ENCODE results near the gene NDUFS6.
A peak's percentile ranks its signal among the peaks of the same experiment; 100 is the strongest.
"Not testable (repeated sequence)": the region's sequence is repeated elsewhere in the genome, so short reads cannot be mapped to it uniquely, and the experiment has no call there.

The NDUFS6 gene

GRCh38 chr5:1784197-1785050 is 16.8 kb upstream of the NDUFS6 start:
- no peak for DNase-seq

- no peak for DNase-seq
Measured at GRCh38 chr5:1785062-1785461, 16.1 kb upstream of the NDUFS6 start.

GRCh38 chr5:1785984-1786383 is 15.2 kb upstream of the NDUFS6 start:
- DNase-seq: no peak

GRCh38 chr5:1786621-1787471 is 14.4 kb upstream of the NDUFS6 start:
- no peak for DNase-seq

GRCh38 chr5:1787472-1788047 is 13.6 kb upstream of the NDUFS6 start:
- no peak for DNase-seq

- no peak for DNase-seq
Measured at GRCh38 chr5:1788200-1788599, 13.0 kb upstream of the NDUFS6 start.

- DNase-seq: no peak
Measured at GRCh38 chr5:1788828-1789227, 12.4 kb upstream of the NDUFS6 start.

- peak; percentile 21 for DNase-seq
Measured at GRCh38 chr5:1789438-1789833, 11.8 kb upstream of the NDUFS6 start.

- no peak for DNase-seq
Measured at GRCh38 chr5:1789834-1790471, 11.3 kb upstream of the NDUFS6 start.

GRCh38 chr5:1791176-1791575 is 10.0 kb upstream of the NDUFS6 start:
- DNase-seq: no peak

GRCh38 chr5:1792842-1793266 is 8.4 kb upstream of the NDUFS6 start:
- peak; percentile 44 for DNase-seq

GRCh38 chr5:1793301-1793740 is 7.9 kb upstream of the NDUFS6 start:
- DNase-seq: no peak

GRCh38 chr5:1793966-1794900 is 7.0 kb upstream of the NDUFS6 start:
- no peak for DNase-seq

- no peak for DNase-seq
Measured at GRCh38 chr5:1794901-1795290, 6.3 kb upstream of the NDUFS6 start.

- DNase-seq: no peak
Measured at GRCh38 chr5:1795506-1795905, 5.7 kb upstream of the NDUFS6 start.

- no peak for DNase-seq
Measured at GRCh38 chr5:1795931-1796330, 5.3 kb upstream of the NDUFS6 start.

- DNase-seq: no peak
Measured at GRCh38 chr5:1796371-1797102, 4.7 kb upstream of the NDUFS6 start.

GRCh38 chr5:1797103-1797800 is 4.0 kb upstream of the NDUFS6 start:
- DNase-seq: no peak

- no peak for DNase-seq
Measured at GRCh38 chr5:1797855-1798254, 3.4 kb upstream of the NDUFS6 start.

- not testable (repeated sequence) for DNase-seq
Measured at GRCh38 chr5:1798589-1798988, 2.6 kb upstream of the NDUFS6 start.

All from hematopoietic multipotent progenitor cell treated with erythropoietin and hydrocortisone succinate and interleukin-3 and kit ligand, for 8 days (in vitro differentiated cells).